Gastroesophageal sphincter (tissue), 4 donors: ENCODE data around the gene GSPT1. TPM values are rescaled to one million over a fixed set of nuclear protein-coding genes. Genes with fewer than 3 reads are reported as not detected.
"Not testable (repeated sequence)": the region's sequence is repeated elsewhere in the genome, so short reads cannot be mapped to it uniquely, and the experiment has no call there.

Experiments
- ATAC-seq: fragments of 150-250 bp; one replicate; pipeline ENCODE4 v1.9.1; 2016; ENCODE audit warnings: mild to moderate bottlenecking, moderate library complexity
- H3K27ac ChIP-seq, 4 donors: fragments of 200-600 bp; sonication (generic) in 3 of 4; 1 replicate in 3 of 4; 2 replicates in 1 of 4; pipeline ENCODE4 v1.5.1; 2016 to 2019
- H3K27me3 ChIP-seq: fragments of 200-600 bp; sonication (generic); one replicate; pipeline ENCODE4 v1.5.1; 2019
- H3K36me3 ChIP-seq, 2 donors: fragments of 200-600 bp; sonication (generic); one replicate each; pipeline ENCODE4 v1.5.1; 2019; ENCODE audit warnings: control low read depth in 1 of 2
- H3K4me1 ChIP-seq, 3 donors: fragments of 200-600 bp; sonication (generic); 1 replicate in 2 of 3; 2 replicates in 1 of 3; pipeline ENCODE4 v1.5.1; 2016 to 2019; ENCODE audit warnings: control low read depth in 2 of 3
- H3K4me3 ChIP-seq, 2 donors: fragments of 200-600 bp; sonication (generic); one replicate each; pipeline ENCODE4 v1.5.1; 2019; ENCODE audit warnings: mild to moderate bottlenecking in 1 of 2, moderate library complexity in 1 of 2
- H3K9me3 ChIP-seq, 3 donors: fragments of 200-600 bp; sonication (generic); one replicate each; pipeline ENCODE4 v1.5.1; 2017 to 2019; ENCODE audit warnings: control low read depth in 2 of 3
- EP300 ChIP-seq: sonication (generic); formaldehyde crosslinking; IDR thresholded peaks from one replicate; pipeline ENCODE4 v1.6.1; 2017; ENCODE audit warnings: antibody characterized with exemption, mild to moderate bottlenecking
- POLR2A ChIP-seq, 2 donors: fragments of 450-650 bp; IDR thresholded peaks; one replicate each; pipeline ENCODE4 v1.6.1; 2017; ENCODE audit warnings: antibody characterized with exemption in 2 of 2, mild to moderate bottlenecking in 2 of 2, moderate library complexity in 1 of 2
- POLR2AphosphoS5 ChIP-seq: sonication (generic); formaldehyde crosslinking; IDR thresholded peaks from one replicate; pipeline ENCODE4 v1.6.1; 2017; ENCODE audit warnings: antibody characterized with exemption
- WGBS, 2 donors: methylation state at CpG; one replicate each; pipeline ENCODE4 v1.1.5; 2018; ENCODE audit warnings: low coverage in 1 of 2; 5-methylcytosine and 5-hydroxymethylcytosine counted together
- small RNA-seq, 4 donors: library from RNA; depleted of rRNA; stranded (forward); fragments of <200 nt; gene quantifications; one replicate each; pipeline ENCODE3, GENCODE V24; 2016
- total RNA-seq, 4 donors: library from RNA; depleted of rRNA; stranded (reverse); fragments of >200 nt; gene quantifications; one replicate each; pipeline ENCODE4 v1.1.0, GENCODE V29; 2016
- TF ChIP-seq, protein P1 (sequence below), 4 experiments: fragments of 200-600 bp in 2 of 4; fragments of 450-650 bp in 2 of 4; sonication (generic) in 1 of 4; IDR thresholded peaks; one replicate each; pipeline ENCODE4 v1.5.1; 2017 to 2019; ENCODE audit warnings: antibody characterized with exemption in 4 of 4, mild to moderate bottlenecking in 2 of 4, moderate library complexity in 2 of 4

The GSPT1 gene
- total RNA-seq, 4 donors from 2014 or later: 55.3 to 86.2 (median 72.6) TPM

DNA sequence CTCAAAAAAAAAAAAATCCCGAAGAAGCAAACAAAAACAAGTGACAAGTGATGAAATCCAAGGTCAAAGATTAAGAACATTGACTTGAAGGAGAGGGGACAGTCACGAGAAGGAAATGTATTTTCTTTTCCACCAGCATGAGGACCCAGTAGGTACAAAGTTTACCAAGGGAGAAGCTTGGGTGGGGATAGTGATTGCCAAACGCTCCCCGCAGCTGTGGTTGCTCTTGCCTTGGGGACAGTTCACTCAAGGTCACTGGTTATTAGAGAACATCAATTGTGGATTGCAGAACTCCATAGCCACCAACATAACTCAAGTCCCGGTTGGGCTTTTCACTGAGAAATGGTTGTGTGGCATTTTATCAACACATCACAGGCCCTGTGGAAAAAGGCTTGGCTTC, 91.4 kb downstream of the GSPT1 start:
- TF ChIP-seq POLR2A (IDR thresholded peaks at IDR 0.05) (no peak), POLR2AphosphoS5 (peak; percentile 11), EP300 (no peak)
- TF ChIP-seq, protein P1, sequence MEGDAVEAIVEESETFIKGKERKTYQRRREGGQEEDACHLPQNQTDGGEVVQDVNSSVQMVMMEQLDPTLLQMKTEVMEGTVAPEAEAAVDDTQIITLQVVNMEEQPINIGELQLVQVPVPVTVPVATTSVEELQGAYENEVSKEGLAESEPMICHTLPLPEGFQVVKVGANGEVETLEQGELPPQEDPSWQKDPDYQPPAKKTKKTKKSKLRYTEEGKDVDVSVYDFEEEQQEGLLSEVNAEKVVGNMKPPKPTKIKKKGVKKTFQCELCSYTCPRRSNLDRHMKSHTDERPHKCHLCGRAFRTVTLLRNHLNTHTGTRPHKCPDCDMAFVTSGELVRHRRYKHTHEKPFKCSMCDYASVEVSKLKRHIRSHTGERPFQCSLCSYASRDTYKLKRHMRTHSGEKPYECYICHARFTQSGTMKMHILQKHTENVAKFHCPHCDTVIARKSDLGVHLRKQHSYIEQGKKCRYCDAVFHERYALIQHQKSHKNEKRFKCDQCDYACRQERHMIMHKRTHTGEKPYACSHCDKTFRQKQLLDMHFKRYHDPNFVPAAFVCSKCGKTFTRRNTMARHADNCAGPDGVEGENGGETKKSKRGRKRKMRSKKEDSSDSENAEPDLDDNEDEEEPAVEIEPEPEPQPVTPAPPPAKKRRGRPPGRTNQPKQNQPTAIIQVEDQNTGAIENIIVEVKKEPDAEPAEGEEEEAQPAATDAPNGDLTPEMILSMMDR (IDR thresholded peaks at IDR 0.05): no peak
- Histone ChIP-seq H3K27me3 (no peaks in the 10 kb centered on the region), H3K36me3 (no peaks in the 10 kb centered on the region), H3K27ac (peak overlapping the region in 2 of 4 donors; percentile 32 to 42), H3K9me3 (no peaks in the 10 kb centered on the region), H3K4me3 (no peak overlapping the region), H3K4me1 (peaks cover 0 to 11% (median 0%) of the 10 kb centered on the region in 3 donors)
- WGBS, 2 donors: 16 to 23% methylated on average over 3 to 5 of the region's 5 CpGs
- ATAC-seq: peak; percentile 80

DNA sequence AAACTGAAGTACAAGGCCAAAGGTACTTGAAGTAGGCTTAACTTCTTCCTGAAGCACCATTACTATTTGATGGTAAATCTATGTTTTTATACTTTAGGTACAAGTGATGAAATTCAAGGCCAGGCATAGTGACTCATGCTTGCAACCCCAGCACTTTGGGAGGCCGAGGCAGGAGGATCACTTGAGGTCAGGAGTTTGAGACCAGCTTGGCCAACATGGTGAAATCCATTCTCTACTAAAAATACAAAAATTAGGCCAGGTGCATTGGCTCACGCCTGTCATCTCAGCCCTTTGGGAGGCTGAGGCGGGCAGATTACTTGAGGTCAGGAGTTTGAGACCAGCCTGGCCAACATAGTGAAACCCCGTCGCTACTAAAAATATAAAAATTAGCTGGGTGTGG, 92.1 kb downstream of the GSPT1 start:
- not testable (repeated sequence) for H3K36me3 ChIP-seq, H3K4me3 ChIP-seq, H3K27ac ChIP-seq, H3K27me3 ChIP-seq, H3K9me3 ChIP-seq, ATAC-seq
- WGBS, 2 donors: 89 to 100% methylated on average over 2 to 5 of the region's 5 CpGs
- peaks cover 0 to 11% (median 0%) of the 10 kb centered on the region in 3 donors for H3K4me1 ChIP-seq

DNA sequence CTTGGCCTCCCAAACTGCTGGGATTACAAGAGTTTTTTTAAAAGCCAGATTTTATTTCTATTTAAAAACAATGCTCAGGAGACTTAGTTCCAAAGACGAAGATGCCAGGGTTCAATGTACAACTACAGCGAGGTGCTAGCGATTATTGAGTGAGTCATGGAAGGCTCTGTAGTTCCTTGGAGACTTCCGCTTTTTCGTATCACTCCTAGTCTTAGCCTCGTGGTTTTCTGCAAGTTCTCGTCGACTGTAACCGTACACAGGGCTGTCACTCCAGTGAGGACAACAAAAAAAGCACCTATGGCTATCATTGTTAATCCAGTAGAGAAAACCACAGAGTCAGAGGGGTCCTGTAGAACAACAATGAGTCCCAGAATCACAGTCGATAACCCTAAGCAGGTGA, 96.0 kb downstream of the GSPT1 start:
- Histone ChIP-seq H3K36me3 (no peaks in the 10 kb centered on the region), H3K4me3 (no peak overlapping the region), H3K27ac (no peak overlapping the region), H3K27me3 (no peaks in the 10 kb centered on the region), H3K9me3 (no peaks in the 10 kb centered on the region), H3K4me1 (peaks cover 0 to 8% (median 0%) of the 10 kb centered on the region in 3 donors)
- 67 to 88% methylated on average over 8 to 9 of the region's 10 CpGs for WGBS, 2 donors
- ATAC-seq: no peak
- TF ChIP-seq POLR2AphosphoS5 (no peak), POLR2A (IDR thresholded peaks at IDR 0.05) (no peak), EP300 (no peak)
- TF ChIP-seq, protein P1 (IDR thresholded peaks at IDR 0.05): no peak

DNA sequence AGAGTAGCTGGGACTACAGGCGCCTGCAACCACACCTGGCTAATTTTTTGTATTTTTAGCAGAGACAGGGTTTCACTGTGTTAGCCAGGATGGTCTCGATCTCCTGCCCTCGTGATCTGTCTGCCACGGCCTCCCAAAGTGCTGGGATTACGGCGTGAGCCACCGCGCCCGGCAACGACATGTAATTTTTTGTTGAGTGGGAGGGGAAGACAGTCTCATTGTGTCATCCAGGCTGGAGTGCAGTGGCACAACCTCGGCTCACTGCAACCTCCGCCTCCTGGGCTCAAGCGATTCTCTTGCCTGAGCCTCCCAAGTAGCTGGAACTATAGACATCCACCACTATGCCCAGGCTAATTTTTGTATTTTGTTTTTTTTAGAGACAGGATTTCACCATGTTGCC, 96.8 kb downstream of the GSPT1 start:
- WGBS, 2 donors: 95% methylated on average over 3 of the region's 13 CpGs; no CpG with 5 or more reads in 1 of the 2 donors
- not testable (repeated sequence) for H3K4me1 ChIP-seq, H3K9me3 ChIP-seq, ATAC-seq, H3K4me3 ChIP-seq, H3K27ac ChIP-seq, H3K27me3 ChIP-seq, H3K36me3 ChIP-seq

Small RNA genes lying within 50 kb of the gene (small RNA-seq; reads per million reads assigned to genes)
- 0 reads per million in 4 donors for gene AC007216.5
- 0 reads per million in 4 donors for gene COX6CP1

Other genes with a start within 250 kb of the GSPT1 start
- 10 to 100 TPM; 34.6 to 40.3 (median 39.7) TPM for gene SNN, start 247.5 kb downstream of the GSPT1 start, total RNA-seq
- gene TXNDC11, start 173.1 kb downstream of the GSPT1 start, total RNA-seq: 10 to 100 TPM; 30.2 to 53.5 (median 46.4) TPM
- gene ZC3H7A, start 118.7 kb downstream of the GSPT1 start, total RNA-seq: 10 to 100 TPM; 55.5 to 78.9 (median 68.4) TPM
- gene RSL1D1, start 64.4 kb downstream of the GSPT1 start, total RNA-seq: 100 to 1,000 TPM; 149 to 275 (median 164) TPM
- 1 to 10 TPM; 1.4 to 5.9 (median 4.1) TPM for gene NPIPB2, start 26.1 kb upstream of the GSPT1 start, total RNA-seq
- under 1 TPM in 1 of 4 donors, not detected in 3; 0.45 TPM for gene TNFRSF17, start 49.3 kb upstream of the GSPT1 start, total RNA-seq
- 10 to 100 TPM; 18.3 to 30.2 (median 23.3) TPM for gene SNX29, start 60.8 kb upstream of the GSPT1 start, total RNA-seq